Tibial artery (tissue), 4 donors: Measurements from ENCODE around the gene DSC2.

Source experiments
- DNase-seq, 2 donors: peaks; one replicate each; pipeline ENCODE4 v3.0.0-alpha.2; 2019
- H3K27ac ChIP-seq, 2 donors: fragments of 200-600 bp; sonication (generic) in 1 of 2; 1 replicate in 1 of 2; 2 replicates in 1 of 2; pipeline ENCODE4 v1.5.1; 2018 to 2019; ENCODE audit warnings: mild to moderate bottlenecking in 1 of 2
- H3K27me3 ChIP-seq, 2 donors: fragments of 200-600 bp; sonication (generic) in 1 of 2; one replicate each; pipeline versions ENCODE4 v1.5.1 to v1.6.0; 2016 to 2019
- H3K36me3 ChIP-seq, 3 donors: fragments of 200-600 bp; sonication (generic) in 2 of 3; one replicate each; pipeline ENCODE4 v1.5.1; 2016 to 2019; ENCODE audit warnings: mild to moderate bottlenecking in 2 of 3
- H3K4me1 ChIP-seq, 4 donors: fragments of 200-600 bp; sonication (generic) in 2 of 4; 1 replicate in 3 of 4; 2 replicates in 1 of 4; pipeline ENCODE4 v1.5.1; 2016 to 2019
- H3K4me3 ChIP-seq, 2 donors: fragments of 200-600 bp; sonication (generic) in 1 of 2; 1 replicate in 1 of 2; 2 replicates in 1 of 2; pipeline ENCODE4 v1.5.1; 2018 to 2019; ENCODE audit warnings: mild to moderate bottlenecking in 2 of 2
- H3K9me3 ChIP-seq, 3 donors: fragments of 200-600 bp; sonication (generic) in 1 of 3; one replicate each; pipeline ENCODE4 v1.5.1; 2016 to 2019
- CTCF ChIP-seq, 2 experiments: fragments of 200-600 bp in 1 of 2; fragments of 450-650 bp in 1 of 2; IDR thresholded peaks; one replicate each; pipeline ENCODE4 v1.5.1; 2017 to 2019; ENCODE audit warnings: antibody characterized with exemption in 2 of 2, mild to moderate bottlenecking in 1 of 2, moderate library complexity in 1 of 2
- intact Hi-C: fragments of 100-400 bp; cut with DNase I; formaldehyde crosslinking; loops from one replicate; pipeline ENCODE4 v1.15.0; 2023; ENCODE audit warnings: low total_unique reads

The DSC2 gene

GRCh38 chr18:31010601-31011000 is 91.6 kb downstream of the DSC2 start:
- no peaks in the 10 kb centered on the region for H3K36me3 ChIP-seq
- no peak overlapping the region for H3K4me3 ChIP-seq
- no peaks in the 10 kb centered on the region for H3K27me3 ChIP-seq
- DNase-seq, result no peak
- H3K4me1 ChIP-seq, result no peaks in the 10 kb centered on the region
- H3K9me3 ChIP-seq, result no peaks in the 10 kb centered on the region
- TF ChIP-seq CTCF (IDR thresholded peaks at IDR 0.05), result no peak
- no peak overlapping the region for H3K27ac ChIP-seq
- intact Hi-C loops, result no loop called here
